T-helper 1 cell (primary cell): Measurements from ENCODE around the gene POLDIP2.

Experiments
- DNase-seq, 5 donors: peaks; one replicate each; pipeline ENCODE4 v3.0.0-alpha.2; 2012 to 2020

The POLDIP2 gene

DNA sequence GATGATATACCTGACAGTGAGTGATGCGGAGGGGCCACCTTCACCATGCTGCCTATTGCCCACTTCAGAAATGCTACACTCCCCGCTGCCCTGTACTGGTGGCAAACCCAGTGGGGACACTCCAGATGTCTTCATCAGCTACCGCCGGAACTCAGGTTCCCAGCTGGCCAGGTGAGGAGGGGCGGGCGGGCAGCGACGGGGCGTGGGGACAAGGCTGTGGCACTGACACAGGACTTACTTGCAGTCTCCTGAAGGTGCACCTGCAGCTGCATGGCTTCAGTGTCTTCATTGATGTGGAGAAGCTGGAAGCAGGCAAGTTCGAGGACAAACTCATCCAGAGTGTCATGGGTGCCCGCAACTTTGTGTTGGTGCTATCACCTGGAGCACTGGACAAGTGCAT is 30.8 kb upstream of the POLDIP2 start:
- DNase-seq = no peak

DNA sequence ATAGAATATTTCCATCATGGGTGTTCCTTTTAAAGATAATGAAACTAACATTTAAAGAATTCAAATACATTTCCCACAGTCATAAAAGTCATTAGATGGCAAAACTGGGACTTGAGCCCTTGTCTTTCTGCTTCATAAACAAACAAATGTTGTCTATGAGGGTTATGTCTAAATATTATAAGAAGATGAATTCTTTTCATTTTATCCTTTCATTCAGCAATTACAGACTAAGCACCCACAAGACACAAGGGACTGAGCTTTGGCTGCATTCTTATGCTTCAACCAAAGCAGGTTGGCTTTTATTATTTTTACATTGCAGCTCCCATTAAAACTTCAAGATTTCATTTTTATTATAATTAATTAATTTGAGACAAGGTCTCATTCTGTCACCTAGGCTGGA is 29.1 kb upstream of the POLDIP2 start:
- no peak for DNase-seq

DNA sequence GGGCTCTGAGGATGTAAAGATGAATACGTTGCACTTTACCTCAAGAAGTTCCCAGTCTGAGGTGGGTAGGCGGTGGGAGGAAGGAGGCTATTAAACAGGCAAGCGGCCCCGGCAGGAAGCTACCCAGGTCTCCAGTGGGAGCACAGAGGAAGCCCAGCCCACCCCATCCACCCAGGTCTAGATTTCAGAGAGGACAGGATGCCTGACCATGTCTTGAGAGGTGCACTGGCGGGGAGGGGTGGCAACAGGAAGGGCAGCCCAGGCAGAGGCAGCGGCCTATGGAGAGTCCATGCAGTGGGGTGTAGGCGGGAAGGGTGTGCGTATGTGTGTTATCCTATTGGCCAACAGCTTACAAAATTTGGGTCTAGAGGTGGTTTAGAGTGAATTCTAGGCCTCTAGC is 28.1 kb upstream of the POLDIP2 start:
- DNase-seq = no peak

DNA sequence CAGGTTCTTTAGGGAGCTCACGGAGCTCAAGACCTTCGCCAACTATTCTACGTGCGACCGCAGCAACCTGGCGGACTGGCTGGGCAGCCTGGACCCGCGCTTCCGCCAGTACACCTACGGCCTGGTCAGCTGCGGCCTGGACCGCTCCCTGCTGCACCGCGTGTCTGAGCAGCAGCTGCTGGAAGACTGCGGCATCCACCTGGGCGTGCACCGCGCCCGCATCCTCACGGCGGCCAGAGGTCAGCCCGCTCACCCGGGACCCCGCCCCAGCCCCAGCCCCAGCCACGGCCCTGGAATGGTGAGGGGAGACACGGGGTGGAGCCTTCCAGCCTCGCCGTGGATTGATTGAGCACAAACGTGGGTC is 27.7 kb upstream of the POLDIP2 start:
- DNase-seq = no peak

DNA sequence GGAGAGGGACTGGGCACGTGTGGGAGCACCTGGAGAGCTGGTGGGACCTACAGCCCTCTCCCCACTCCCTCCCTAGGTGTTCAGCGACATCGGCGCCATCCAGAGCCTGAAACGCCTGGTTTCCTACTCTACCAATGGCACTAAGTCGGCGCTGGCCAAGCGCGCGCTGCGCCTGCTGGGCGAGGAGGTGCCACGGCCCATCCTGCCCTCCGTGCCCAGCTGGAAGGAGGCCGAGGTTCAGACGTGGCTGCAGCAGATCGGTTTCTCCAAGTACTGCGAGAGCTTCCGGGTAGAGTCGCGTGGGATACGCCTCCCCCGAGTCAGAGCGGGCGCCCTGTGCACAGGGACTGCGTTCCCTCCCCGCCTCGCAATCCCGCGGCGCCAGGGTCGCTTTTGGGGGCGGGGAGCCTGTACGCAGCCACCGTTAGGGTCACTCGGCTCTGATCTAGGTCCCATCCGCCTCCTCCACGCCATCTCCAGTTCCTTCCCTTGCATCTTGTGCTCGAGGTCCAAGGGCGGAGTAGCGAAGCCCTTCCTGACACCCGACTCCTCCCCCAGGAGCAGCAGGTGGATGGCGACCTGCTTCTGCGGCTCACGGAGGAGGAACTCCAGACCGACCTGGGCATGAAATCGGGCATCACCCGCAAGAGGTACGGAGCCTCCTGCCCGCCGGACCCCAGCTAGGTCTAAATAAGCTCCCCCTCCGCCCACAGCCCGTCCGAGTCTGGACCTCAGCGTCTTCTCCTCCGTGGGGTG is 27.1 kb upstream of the POLDIP2 start:
- DNase-seq = peak; percentile 38 to 80 (median 52)

DNA sequence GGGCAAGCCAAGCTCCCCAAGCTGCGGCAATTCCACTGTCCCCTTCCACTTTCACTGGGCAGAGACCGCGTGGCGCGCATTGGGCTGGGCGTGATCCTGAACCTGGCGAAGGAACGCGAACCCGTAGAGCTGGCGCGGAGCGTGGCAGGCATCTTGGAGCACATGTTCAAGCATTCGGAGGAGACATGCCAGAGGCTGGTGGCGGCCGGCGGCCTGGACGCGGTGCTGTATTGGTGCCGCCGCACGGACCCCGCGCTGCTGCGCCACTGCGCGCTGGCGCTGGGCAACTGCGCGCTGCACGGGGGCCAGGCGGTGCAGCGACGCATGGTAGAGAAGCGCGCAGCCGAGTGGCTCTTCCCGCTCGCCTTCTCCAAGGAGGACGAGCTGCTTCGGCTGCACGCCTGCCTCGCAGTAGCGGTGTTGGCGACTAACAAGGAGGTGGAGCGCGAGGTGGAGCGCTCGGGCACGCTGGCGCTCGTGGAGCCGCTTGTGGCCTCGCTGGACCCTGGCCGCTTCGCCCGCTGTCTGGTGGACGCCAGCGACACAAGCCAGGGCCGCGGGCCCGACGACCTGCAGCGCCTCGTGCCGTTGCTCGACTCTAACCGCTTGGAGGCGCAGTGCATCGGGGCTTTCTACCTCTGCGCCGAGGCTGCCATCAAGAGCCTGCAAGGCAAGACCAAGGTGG is 24.0 kb upstream of the POLDIP2 start:
- DNase-seq = peak in 1 of 5 donors; percentile 36

DNA sequence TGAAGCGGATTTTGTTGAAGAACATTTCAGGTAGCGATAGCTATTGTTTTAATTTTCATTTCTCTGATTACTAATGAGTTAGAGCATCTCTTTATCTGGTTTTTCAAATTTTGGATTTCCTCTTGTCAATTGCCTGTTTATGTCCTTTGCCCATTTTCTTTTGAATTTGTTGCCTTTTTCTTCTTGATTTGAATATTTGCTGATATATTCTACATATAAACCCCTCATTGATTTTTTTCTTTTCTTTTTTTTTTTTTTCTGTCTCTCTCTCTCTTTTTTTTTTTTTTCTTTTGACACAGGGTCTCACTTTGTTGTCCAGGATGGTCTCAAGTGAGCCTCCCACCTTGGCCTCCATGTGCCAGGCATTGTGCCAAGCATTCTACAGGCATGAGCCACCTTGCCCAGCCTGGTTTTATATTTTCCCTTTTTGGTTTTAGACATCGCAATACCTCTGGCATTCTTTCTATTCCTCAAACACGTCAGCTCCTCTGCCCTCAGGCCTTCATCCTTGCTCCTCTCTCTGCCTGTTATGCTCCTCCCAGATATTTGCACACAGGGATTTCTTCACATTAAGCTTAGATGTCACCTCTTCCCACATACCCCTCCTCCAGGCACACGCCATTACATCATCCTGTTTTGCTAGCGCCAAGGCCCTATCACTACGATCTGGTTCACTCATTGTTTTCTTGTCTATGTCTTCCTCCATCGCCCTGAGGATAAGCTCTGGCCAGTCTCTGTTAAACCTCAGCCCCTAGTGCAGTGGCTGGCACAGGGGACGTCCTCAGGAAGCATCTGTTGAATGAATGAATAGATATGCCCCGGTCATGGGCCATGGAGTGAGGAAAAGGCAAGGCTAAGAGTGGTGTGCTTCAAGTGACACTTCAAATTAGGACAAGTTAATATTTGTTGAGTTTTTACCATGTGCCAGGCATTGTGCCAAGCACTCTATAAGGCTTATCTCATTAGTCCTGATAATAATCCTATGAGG is 22.8 kb upstream of the POLDIP2 start:
- DNase-seq = no peak

DNA sequence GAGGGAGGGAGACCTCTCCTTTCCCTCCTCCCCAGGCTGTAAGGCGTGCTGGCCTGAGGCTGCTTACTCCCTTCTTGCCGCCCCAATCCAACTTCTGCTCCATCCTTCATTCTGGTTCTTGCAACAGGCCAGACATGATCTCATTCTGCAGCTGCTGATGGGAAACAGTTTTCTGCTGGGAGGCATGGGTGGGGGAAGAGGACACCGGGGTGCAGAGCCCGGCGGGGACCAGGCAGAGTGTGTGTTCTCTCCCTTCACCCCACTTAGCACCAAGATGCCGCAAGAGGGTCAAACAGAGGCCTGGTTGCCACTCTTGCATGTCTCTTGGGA is 15.6 kb upstream of the POLDIP2 start:
- DNase-seq = no peak

DNA sequence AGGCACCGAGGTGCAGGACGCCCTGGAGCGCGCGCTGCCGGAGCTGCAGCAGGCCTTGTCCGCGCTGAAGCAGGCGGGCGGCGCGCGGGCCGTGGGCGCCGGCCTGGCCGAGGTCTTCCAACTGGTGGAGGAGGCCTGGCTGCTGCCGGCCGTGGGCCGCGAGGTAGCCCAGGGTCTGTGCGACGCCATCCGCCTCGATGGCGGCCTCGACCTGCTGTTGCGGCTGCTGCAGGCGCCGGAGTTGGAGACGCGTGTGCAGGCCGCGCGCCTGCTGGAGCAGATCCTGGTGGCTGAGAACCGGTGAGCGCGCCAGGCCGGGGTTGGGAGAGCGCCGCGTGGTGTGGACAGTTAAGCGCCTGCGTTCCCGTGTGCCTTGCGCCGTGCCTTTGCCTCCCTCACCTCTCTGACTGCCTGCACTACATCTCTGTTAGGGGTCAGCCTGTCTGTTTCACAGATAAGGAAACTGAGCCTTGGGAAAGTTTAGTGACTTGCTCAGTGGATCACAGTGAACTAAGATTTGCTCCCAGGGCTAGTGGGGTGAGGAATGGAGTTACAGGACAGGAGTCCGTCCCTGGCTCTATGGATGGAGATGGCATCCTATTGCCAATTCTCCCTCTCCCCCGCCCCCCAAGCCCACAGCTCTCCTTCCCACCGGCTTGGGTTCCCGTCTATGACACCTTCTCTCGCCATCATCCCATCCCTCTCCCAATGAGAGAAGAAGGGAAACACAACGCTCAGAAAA is 15.0 kb upstream of the POLDIP2 start:
- peak in 1 of 5 donors; percentile 35 for DNase-seq

DNA sequence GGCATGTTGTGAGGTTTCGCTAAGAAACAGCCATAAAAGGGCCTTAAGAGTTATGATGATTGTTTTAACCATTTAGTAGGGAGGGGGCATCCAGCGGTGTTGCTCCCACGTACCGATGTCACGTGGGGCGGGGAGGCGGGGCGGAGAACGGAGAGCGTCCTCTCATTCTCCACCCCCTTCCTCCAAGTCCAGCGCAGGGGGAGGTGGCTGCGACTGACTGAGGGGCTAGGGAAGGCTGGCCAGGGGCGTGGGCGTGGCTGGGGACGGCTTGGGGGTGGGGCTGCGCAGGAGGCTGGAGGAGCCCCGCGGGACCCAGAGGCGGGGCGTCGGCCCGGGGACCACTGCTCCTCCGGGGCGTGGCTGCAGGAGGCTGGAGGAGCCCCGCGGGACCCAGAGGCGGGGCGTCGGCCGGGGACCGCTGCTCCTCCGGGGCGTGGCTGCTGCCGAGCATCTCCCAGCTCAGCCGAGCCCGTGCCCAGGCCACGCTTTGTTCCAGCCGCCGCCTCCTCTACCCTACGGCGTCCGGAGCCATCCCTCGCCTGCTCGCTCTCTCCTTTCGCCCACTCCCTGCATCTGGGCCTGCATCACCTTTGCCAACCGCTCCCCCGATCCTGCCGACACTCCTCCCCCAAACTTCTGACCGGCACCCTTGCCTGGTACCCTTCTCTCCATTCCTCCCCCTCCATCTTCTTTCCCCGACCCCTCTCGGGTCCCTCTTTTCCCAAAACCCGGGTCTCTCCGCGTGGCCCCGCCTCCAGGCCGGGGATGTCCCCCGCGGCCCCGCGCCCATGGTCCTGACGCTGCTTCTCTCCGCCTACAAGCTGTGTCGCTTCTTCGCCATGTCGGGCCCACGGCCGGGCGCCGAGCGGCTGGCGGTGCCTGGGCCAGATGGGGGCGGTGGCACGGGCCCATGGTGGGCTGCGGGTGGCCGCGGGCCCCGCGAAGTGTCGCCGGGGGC is 14.2 kb upstream of the POLDIP2 start, which contains the start of gene SARM1:
TSS of gene SARM1 (plus strand) at position 450 of the 958 bp plus-strand sequence. CDS start at position 789, 339 bp downstream.
- DNase-seq = peak; percentile 68 to 90 (median 72)

DNA sequence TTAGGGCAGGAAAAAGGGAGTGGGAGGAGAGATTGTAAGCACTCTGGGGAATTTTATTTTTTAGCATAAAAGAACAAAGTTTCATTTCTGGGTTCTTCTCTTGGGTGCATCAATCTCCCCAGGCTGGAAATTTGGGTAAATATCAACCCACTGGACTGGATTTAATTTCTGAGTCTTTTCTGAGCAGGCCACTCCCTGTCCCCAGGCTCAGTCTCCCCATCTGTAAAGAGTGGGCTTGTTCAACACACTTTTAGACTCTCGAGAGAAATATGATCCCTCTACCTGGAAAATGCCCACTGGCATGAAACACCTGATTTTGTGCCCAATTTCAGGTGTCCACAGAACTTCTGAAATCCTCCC is 13.4 kb upstream of the POLDIP2 start:
- DNase-seq = no peak

DNA sequence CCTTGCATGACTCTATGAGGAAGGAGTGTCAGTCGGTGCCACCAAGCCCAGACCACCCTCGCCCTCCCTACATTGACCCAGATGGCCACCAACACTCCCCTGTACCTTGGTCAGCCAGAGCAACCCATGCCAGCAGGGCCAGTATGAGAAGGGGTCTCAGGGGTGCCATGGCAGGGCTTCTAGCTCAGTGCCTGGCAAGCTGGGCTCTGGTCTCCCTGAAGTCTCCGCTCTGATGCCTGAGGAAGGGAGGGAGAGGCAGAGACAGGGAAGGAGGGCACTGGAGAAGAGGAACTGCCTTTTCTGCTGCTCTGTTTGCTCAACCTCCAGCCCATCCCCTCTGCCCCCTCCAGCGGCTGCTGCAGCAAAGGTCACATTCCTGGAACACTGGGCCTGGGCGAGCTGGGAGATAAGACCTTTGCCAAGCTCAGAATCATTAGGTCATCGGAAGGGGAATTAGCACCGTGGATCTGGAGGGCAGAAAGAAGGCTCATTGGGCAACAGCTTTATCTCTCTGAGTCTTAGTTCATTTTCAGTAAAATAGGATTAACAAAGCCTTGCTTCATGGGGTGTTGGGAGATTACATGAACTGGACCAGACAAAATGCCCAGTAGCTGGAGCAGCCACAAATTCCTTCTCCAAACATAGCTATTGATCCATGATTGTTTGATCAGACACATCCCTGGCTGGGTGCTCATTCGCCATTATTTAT is 12.9 kb upstream of the POLDIP2 start, which contains the start of gene VTN:
TSS of gene VTN (minus strand) at position 273 of the 709 bp plus-strand sequence. CDS start at position 169, 104 bp downstream.
- DNase-seq = no peak

DNA sequence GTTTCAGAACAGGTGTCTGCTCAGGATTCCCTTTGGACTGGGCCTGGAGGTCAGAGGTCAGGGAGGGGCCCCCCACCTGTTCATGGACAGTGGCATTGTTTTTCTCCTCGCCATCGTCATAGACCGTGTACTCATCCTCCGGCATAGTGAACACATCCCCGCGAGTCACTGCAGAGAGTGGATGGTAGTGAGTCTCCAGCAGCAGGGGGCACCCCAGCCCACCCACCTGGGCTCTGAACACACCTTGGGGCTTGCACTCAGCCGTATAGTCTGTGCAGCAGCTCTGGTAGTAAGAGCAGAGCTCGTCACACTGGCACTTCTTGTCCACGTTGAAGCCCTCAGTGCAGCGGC is 12.3 kb upstream of the POLDIP2 start:
- no peak for DNase-seq

DNA sequence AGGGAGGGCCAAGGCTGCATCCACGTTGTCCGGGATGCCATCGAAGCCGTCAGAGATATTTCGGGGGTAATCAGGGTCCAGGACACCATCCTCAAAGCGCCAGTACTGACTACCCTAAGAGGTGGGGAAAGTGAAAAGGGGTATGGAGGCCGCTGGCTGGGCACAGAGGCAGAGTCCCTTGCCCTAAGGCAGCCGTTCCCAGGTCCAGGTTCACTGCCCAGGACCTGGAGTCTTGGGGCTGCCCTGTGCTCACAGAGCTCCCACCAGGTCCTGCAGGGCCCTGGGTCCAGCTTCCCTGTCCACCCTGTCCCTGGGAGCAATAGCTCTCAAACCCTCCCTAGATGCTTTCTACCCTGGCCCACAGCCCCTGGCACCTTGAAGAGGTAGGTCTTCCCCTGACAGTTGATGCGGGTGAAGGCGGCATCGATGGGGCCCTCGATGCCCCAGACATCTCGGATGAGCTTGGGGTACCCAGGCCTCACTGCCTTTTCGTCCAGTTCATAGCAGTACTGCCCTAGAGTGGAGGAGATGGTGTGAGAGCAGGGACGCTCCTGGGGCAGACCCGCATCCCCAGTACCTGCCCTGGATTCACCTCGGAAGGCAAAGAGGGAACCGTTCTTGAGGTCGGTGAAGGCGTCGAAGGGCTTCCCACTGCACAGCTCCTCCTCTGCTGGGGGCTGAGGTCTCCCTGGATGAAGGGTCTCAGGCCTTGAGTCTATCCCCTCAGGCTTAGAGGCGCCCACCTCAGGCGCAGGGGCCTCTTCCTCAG is 11.8 kb upstream of the POLDIP2 start:
- no peak for DNase-seq

DNA sequence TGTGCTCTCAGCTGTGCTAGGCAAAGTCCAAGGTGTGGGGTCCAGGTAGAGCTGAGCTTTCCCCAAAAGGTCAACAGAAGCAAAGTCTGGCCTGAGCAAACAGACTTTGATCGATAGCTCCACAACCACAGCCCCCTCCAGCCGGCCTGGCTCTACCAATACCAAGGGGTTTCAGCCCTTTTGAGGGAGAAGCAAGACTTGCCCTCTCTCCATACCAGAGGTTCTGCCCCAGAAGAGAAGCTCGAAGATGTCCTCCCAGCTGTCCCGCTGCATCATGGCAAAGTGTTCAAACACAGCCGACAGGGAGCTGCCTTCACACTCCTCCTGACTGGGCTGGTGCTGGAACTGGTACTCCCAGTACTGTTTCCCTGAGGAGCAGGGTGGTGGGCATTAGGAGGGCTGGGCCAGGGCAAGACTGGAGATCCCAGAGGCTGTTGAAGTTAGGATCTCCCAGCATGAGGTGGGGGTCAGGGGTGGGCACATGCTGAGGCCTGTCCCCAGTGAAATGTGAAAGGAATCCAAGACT is 11.0 kb upstream of the POLDIP2 start:
- no peak for DNase-seq

DNA sequence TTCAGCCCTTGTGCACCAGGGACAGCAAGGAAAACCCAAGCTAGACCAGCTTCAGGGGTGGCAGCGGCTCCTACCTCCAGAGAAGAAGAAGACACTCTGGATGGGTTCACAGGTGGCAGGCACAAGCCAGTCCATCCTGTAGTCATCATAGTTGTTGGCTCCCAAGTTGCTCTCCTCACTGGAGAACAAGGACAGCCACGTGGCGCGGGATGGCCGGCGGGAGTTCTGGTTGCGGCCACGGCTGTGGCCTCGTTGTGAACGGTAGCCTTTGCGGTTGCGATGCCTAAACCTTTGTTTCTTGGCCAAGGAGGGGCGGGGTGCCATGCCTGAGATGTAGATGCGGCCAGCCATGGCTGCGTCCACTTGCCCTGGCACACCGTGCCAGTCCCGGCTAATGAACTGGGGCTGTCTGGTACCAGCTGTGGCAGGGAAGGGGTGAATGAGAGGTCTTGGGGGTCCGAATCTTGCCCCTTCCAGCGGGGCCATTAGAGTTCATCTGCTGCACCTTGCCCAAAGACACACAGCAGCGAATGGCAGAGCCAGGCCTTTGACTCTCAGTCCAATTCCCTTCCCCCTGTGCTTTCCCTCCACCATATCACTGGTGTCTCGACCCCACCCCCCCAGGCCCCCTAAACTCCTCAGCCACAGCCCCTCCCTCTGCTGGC is 10.4 kb upstream of the POLDIP2 start:
- DNase-seq = no peak

DNA sequence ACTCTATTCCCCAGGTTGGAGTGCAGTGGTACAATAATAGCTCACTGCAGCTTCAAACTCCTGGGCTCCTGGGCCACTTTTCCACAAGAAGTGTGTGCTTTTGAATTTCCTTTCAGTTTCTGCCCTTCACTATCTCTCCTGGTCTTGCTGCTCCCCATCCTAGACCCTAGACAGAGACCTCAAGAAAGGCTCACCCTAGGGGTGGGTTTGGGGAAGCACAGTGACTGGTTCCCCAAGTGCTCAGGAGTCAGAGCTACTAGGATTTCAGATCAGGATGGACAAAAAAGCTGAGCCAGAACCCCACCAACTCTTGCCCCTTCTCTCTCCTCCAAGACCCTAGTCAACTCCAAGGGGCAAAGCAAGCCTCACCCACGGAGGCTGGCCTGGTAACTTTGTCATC is 9.3 kb upstream of the POLDIP2 start:
- no peak for DNase-seq

DNA sequence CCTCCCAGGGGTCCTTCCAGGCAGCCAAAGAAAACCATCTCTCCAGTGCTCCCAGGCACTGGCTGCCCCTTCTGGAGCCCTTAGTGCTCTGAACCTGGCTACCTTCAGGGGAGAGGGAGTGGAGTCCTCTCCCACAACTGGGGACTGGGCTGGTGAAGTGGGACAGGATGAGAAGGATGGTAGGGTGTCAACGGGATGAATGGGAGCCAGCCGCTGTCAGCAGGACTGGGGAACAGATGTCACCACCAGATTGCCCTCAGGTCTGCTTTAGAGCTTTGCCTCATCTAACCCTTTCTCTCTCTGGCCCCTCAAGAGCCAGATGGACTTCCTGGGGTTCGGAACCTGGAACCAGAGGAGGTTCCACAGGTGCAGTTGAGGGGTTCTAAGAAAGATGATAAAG is 8.2 kb upstream of the POLDIP2 start:
- no peak for DNase-seq
